H1 (cell line): ENCODE results near the gene COX19.

Experiments used
- CTCF ChIP-seq, 3 experiments: IDR thresholded peaks; 1 replicate in 2 of 3; 2 replicates in 1 of 3; pipeline versions ENCODE4 v1.5.1 to v1.6.1; 2011; ENCODE audit warnings: low read length in 3 of 3, mild to moderate bottlenecking in 3 of 3, inconsistent platforms in 2 of 3, low read depth in 1 of 3, moderate library complexity in 1 of 3; ENCODE audit not compliant: insufficient read depth in 1 of 3; ENCODE audit errors: control extremely low read depth in 1 of 3
- GABPA ChIP-seq: IDR thresholded peaks from 2 replicates; pipeline ENCODE4 v1.6.1; 2011; ENCODE audit warnings: mild to moderate bottlenecking, low read length, moderate library complexity, borderline replicate concordance; ENCODE audit not compliant: insufficient read depth
- POLR2AphosphoS5 ChIP-seq: IDR thresholded peaks from 2 replicates; pipeline ENCODE4 v1.6.1; 2011; ENCODE audit warnings: low read depth, low read length
- TEAD4 ChIP-seq: IDR thresholded peaks from 2 replicates; pipeline ENCODE4 v1.6.1; 2012; ENCODE audit warnings: low read depth, low read length, inconsistent platforms, mixed read lengths
- TF ChIP-seq, protein P1 (sequence below): IDR thresholded peaks from 2 replicates; pipeline ENCODE4 v1.6.1; 2012; ENCODE audit warnings: inconsistent platforms

- TF ChIP-seq TEAD4 (0 out of 2 replicates have a peak, but pooled peaks have one; percentile 23), GABPA (no peak), CTCF (IDR thresholded peaks at IDR 0.05; ENCODE audit: control extremely low read depth in 1 of 3, insufficient read depth in 1 of 3, low read depth in 1 of 3, low read length in 3 of 3) (no peak), POLR2AphosphoS5 (no peak)
- TF ChIP-seq, protein P1, sequence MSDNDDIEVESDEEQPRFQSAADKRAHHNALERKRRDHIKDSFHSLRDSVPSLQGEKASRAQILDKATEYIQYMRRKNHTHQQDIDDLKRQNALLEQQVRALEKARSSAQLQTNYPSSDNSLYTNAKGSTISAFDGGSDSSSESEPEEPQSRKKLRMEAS = no peak
Measured at GRCh38 chr7:983004-983615, 7.8 kb upstream of the COX19 start, which contains the start of gene CYP2W1.
